HEK293T (cell line): Measurements from ENCODE around the gene SKIC2.

Source experiments
- BHLHE40 ChIP-seq: fragments of 450-650 bp; IDR thresholded peaks from 2 replicates; pipeline ENCODE4 v1.6.1; 2016; ENCODE audit warnings: mild to moderate bottlenecking, moderate library complexity, borderline replicate concordance
- FOXA1 ChIP-seq: fragments of 450-650 bp; IDR thresholded peaks from 2 replicates; pipeline ENCODE4 v1.6.1; 2016; ENCODE audit warnings: mild to moderate bottlenecking
- FOXK2 ChIP-seq: fragments of 450-650 bp; IDR thresholded peaks from 2 replicates; pipeline ENCODE4 v1.6.1; 2016; ENCODE audit warnings: mild to moderate bottlenecking
- FOXM1 ChIP-seq: fragments of 450-650 bp; IDR thresholded peaks from 2 replicates; pipeline ENCODE4 v1.6.1; 2017; ENCODE audit warnings: mild to moderate bottlenecking, borderline replicate concordance
- LEF1 ChIP-seq: fragments of 450-650 bp; IDR thresholded peaks from 2 replicates; pipeline ENCODE4 v1.6.1; 2017; ENCODE audit warnings: mild to moderate bottlenecking, borderline replicate concordance
- NFRKB ChIP-seq: fragments of 450-650 bp; IDR thresholded peaks from 2 replicates; pipeline ENCODE4 v1.6.1; 2016; ENCODE audit warnings: mild to moderate bottlenecking, moderate library complexity
- SP1 ChIP-seq: fragments of 450-650 bp; IDR thresholded peaks from 2 replicates; pipeline ENCODE4 v1.6.1; 2017
- SUZ12 ChIP-seq: fragments of 450-650 bp; IDR thresholded peaks from 2 replicates; pipeline ENCODE4 v1.6.1; 2016; ENCODE audit warnings: mild to moderate bottlenecking
- TARDBP ChIP-seq: fragments of 450-650 bp; IDR thresholded peaks from 2 replicates; pipeline ENCODE4 v1.6.1; 2016
- ZNF384 ChIP-seq: fragments of 450-650 bp; IDR thresholded peaks from 2 replicates; pipeline ENCODE4 v1.6.1; 2016
- TF ChIP-seq, protein P1 (sequence below): fragments of 450-650 bp; IDR thresholded peaks from 2 replicates; pipeline ENCODE4 v1.6.1; 2016

DNA sequence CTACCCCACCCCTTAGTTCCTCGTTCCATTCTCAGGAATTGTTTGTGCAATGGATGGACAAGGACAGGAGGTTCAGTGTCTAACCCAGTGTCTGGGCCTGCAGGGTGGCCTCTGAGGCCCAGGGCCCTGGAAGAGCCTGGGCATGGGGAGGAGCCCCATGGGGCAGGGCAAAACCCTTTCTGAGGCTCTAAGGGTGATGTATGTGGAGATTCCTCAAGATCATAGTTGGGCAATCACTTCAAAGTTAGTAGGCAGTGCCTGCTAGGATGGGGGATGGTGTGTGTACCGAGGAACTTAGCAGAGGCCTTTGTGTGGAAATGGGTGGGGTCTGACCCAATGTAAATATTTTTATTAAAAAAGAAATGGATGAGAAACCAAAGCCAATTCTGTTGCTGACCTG, 38.2 kb upstream of the SKIC2 start:
- no peak for TF ChIP-seq SP1
- no peak for TF ChIP-seq NFRKB
- TF ChIP-seq FOXA1, result no peak
- no peak for TF ChIP-seq SUZ12
- TF ChIP-seq LEF1, result no peak
- TF ChIP-seq BHLHE40, result no peak
- TF ChIP-seq ZNF384, result no peak
- TF ChIP-seq TARDBP, result no peak
- no peak for TF ChIP-seq FOXK2
- no peak for TF ChIP-seq FOXM1
- TF ChIP-seq, protein P1, sequence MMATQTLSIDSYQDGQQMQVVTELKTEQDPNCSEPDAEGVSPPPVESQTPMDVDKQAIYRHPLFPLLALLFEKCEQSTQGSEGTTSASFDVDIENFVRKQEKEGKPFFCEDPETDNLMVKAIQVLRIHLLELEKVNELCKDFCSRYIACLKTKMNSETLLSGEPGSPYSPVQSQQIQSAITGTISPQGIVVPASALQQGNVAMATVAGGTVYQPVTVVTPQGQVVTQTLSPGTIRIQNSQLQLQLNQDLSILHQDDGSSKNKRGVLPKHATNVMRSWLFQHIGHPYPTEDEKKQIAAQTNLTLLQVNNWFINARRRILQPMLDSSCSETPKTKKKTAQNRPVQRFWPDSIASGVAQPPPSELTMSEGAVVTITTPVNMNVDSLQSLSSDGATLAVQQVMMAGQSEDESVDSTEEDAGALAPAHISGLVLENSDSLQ, result no peak
